CD14-positive monocyte (primary cell): ENCODE measurements around the gene CKMT2. TPM values are rescaled to one million over a fixed set of nuclear protein-coding genes. Genes with fewer than 3 reads are reported as not detected.

ENCODE experiments used
- DNase-seq, 3 donors: peaks; one replicate each; pipeline ENCODE4 v3.0.0-alpha.2; 2011 to 2022
- H2AFZ ChIP-seq: 2 replicates; pipeline ENCODE4 v1.6.0; 2012; ENCODE audit warnings: mild to moderate bottlenecking, low read depth, low read length, inconsistent platforms; ENCODE audit not compliant: insufficient read depth, poor library complexity, severe bottlenecking
- H3K27ac ChIP-seq, 2 donors: 1 replicate in 1 of 2; 2 replicates in 1 of 2; pipeline ENCODE4 v1.5.1; 2012 to 2013; ENCODE audit warnings: low read length in 2 of 2, control low read depth in 1 of 2, inconsistent platforms in 1 of 2, low read depth in 1 of 2, mild to moderate bottlenecking in 1 of 2
- H3K27me3 ChIP-seq, 2 donors: one replicate each; pipeline versions ENCODE4 v1.6.0 to v1.6.1; 2011 to 2013; ENCODE audit warnings: low read length in 2 of 2; ENCODE audit not compliant: control insufficient read depth in 2 of 2, insufficient read depth in 2 of 2
- H3K36me3 ChIP-seq, 2 donors: replicated peaks in 1 of 2; 1 replicate in 1 of 2; 2 replicates in 1 of 2; pipeline versions ENCODE4 v1.5.1 to v1.6.1; 2012 to 2013; ENCODE audit warnings: low read length in 2 of 2, control low read depth in 1 of 2, inconsistent platforms in 1 of 2, mild to moderate bottlenecking in 1 of 2; ENCODE audit not compliant: insufficient read depth in 2 of 2, control insufficient read depth in 1 of 2
- H3K4me1 ChIP-seq, 2 donors: 1 replicate in 1 of 2; 2 replicates in 1 of 2; pipeline versions ENCODE4 v1.5.1 to v1.6.1; 2012 to 2013; ENCODE audit warnings: low read length in 2 of 2, control low read depth in 1 of 2, inconsistent platforms in 1 of 2, mild to moderate bottlenecking in 1 of 2, moderate library complexity in 1 of 2; ENCODE audit not compliant: insufficient read depth in 2 of 2, control insufficient read depth in 1 of 2
- H3K4me2 ChIP-seq: replicated peaks from 2 replicates; pipeline ENCODE3; 2012; ENCODE audit warnings: low read length, moderate library complexity, mild to moderate bottlenecking; ENCODE audit not compliant: poor library complexity, severe bottlenecking; ENCODE audit errors: extremely low read depth
- H3K4me3 ChIP-seq, 3 experiments: fragments of 200-600 bp in 1 of 3; sonication (generic) in 1 of 3; replicated peaks in 1 of 3; 1 replicate in 2 of 3; 2 replicates in 1 of 3; pipeline ENCODE4 v1.5.1; 2011 to 2013; ENCODE audit warnings: low read length in 3 of 3, mild to moderate bottlenecking in 3 of 3, control low read depth in 2 of 3, low read depth in 2 of 3, inconsistent platforms in 1 of 3, moderate library complexity in 1 of 3
- H3K79me2 ChIP-seq: 2 replicates; pipeline ENCODE4 v1.6.0; 2012; ENCODE audit warnings: mild to moderate bottlenecking, control low read depth, inconsistent platforms, low read length, moderate library complexity; ENCODE audit not compliant: insufficient read depth
- H3K9ac ChIP-seq: 2 replicates; pipeline ENCODE4 v1.6.0; 2017; ENCODE audit warnings: low read length, mild to moderate bottlenecking; ENCODE audit not compliant: insufficient read depth, poor library complexity, severe bottlenecking
- H3K9me3 ChIP-seq, 2 donors: replicated peaks in 1 of 2; 1 replicate in 1 of 2; 2 replicates in 1 of 2; pipeline versions ENCODE4 v1.5.1 to v1.6.1; 2012 to 2013; ENCODE audit warnings: low read length in 2 of 2, control low read depth in 1 of 2; ENCODE audit not compliant: control insufficient read depth in 1 of 2, insufficient read depth in 1 of 2
- H4K20me1 ChIP-seq: 2 replicates; pipeline ENCODE4 v1.6.0; 2012; ENCODE audit warnings: mild to moderate bottlenecking, low read length, control low read depth, moderate library complexity; ENCODE audit not compliant: insufficient read depth
- H3K27ac Mint-ChIP-seq, 7 donors: one replicate each; pipeline ENCODE4 v1.8.0; 2020; ENCODE audit warnings: mild to moderate bottlenecking in 7 of 7, mixed read lengths in 7 of 7, moderate library complexity in 6 of 7, inconsistent platforms in 2 of 7
- H3K27me3 Mint-ChIP-seq, 3 donors: one replicate each; pipeline ENCODE4 v1.8.0; 2021 to 2022; ENCODE audit warnings: low read depth in 3 of 3, mild to moderate bottlenecking in 3 of 3, mixed read lengths in 3 of 3, moderate library complexity in 3 of 3, inconsistent platforms in 1 of 3
- H3K36me3 Mint-ChIP-seq, 2 donors: one replicate each; pipeline ENCODE4 v1.8.0; 2020; ENCODE audit warnings: mixed read lengths in 2 of 2, inconsistent platforms in 1 of 2, mild to moderate bottlenecking in 1 of 2
- H3K4me1 Mint-ChIP-seq: one replicate; pipeline ENCODE4 v1.8.0; 2020; ENCODE audit warnings: mild to moderate bottlenecking, mixed read lengths
- H3K4me3 Mint-ChIP-seq, 2 donors: one replicate each; pipeline ENCODE4 v1.8.0; 2020; ENCODE audit warnings: mild to moderate bottlenecking in 2 of 2, mixed read lengths in 2 of 2, moderate library complexity in 1 of 2
- H3K9me3 Mint-ChIP-seq, 7 donors: one replicate each; pipeline ENCODE4 v1.8.0; 2020 to 2022; ENCODE audit warnings: mixed read lengths in 7 of 7, mild to moderate bottlenecking in 6 of 7, moderate library complexity in 6 of 7, inconsistent platforms in 2 of 7
- CTCF ChIP-seq: fragments of 200-600 bp; IDR thresholded peaks from one replicate; pipeline ENCODE4 v1.8.0; 2022; ENCODE audit warnings: antibody characterized with exemption, mild to moderate bottlenecking
- WGBS: methylation state at CpG from one replicate; pipeline ENCODE4 v1.1.5; 2013; ENCODE audit warnings: missing lambda C conversion rate; ENCODE audit not compliant: insufficient coverage; 5-methylcytosine and 5-hydroxymethylcytosine counted together
- intact Hi-C, 2 donors: fragments of 100-400 bp; cut with micrococcal nuclease; formaldehyde crosslinking; loops; one replicate each; pipeline versions ENCODE4 v1.15.0 to v1.15.1; 2023
- polyA plus RNA-seq, 3 donors: library from polyadenylated mRNA; depleted of rRNA in 1 of 3; unstranded in 2 of 3; stranded (reverse) in 1 of 3; fragments of 300-500 nt in 2 of 3; fragments of >200 nt in 1 of 3; fragmentation: Illumina TruSeq in 2 of 3; gene quantifications; 1 replicate in 2 of 3; 2 replicates in 1 of 3; pipeline ENCODE4 v1.2.3, GENCODE V29; 2012 to 2021

Gene CKMT2
- polyA plus RNA-seq, 3 donors, result not detected

GRCh38 chr5:81288021-81288433, 54.9 kb downstream of the CKMT2 start:
- no peaks in the 10 kb centered on the region for H3K4me1 Mint-ChIP-seq
- peaks cover 11% of the 10 kb centered on the region for H3K79me2 ChIP-seq
- H3K4me3 Mint-ChIP-seq, result no peak overlapping the region
- H3K9me3 ChIP-seq, result peaks cover 13 to 15% of the 10 kb centered on the region in 2 donors
- no peak overlapping the region for H3K4me3 ChIP-seq
- no peaks in the 10 kb centered on the region for H4K20me1 ChIP-seq
- peaks cover 0 to 9% of the 10 kb centered on the region in 2 donors for H3K36me3 Mint-ChIP-seq
- no peaks in the 10 kb centered on the region for H3K36me3 ChIP-seq
- intact Hi-C loops, result no loop called here
- H3K9me3 Mint-ChIP-seq, result peaks cover 12 to 25% (median 21%) of the 10 kb centered on the region in 7 donors
- H3K27ac Mint-ChIP-seq, result no peak overlapping the region
- WGBS, result 100% methylated on average over 1 of the region's 4 CpGs
- no peaks in the 10 kb centered on the region for H3K27me3 ChIP-seq
- no peak overlapping the region for H3K9ac ChIP-seq
- H3K27me3 Mint-ChIP-seq, result peaks cover 0 to 1% (median under 1%) of the 10 kb centered on the region in 3 donors
- no peak for DNase-seq
- H2AFZ ChIP-seq, result no peak overlapping the region
- H3K27ac ChIP-seq, result no peak overlapping the region
- no peak overlapping the region for H3K4me2 ChIP-seq
- H3K4me1 ChIP-seq, result no peaks in the 10 kb centered on the region
- no peak for TF ChIP-seq CTCF

GRCh38 chr5:81290146-81290545, 57.0 kb downstream of the CKMT2 start:
- DNase-seq, result no peak
- TF ChIP-seq CTCF, result no peak
- H3K4me3 ChIP-seq, result no peak overlapping the region
- H4K20me1 ChIP-seq, result no peaks in the 10 kb centered on the region
- H3K36me3 Mint-ChIP-seq, result peaks cover 0 to 16% of the 10 kb centered on the region in 2 donors
- H2AFZ ChIP-seq, result no peak overlapping the region
- H3K4me3 Mint-ChIP-seq, result no peak overlapping the region
- H3K27ac Mint-ChIP-seq, result no peak overlapping the region
- H3K36me3 ChIP-seq, result no peaks in the 10 kb centered on the region
- no peaks in the 10 kb centered on the region for H3K4me1 Mint-ChIP-seq
- no peak overlapping the region for H3K27ac ChIP-seq
- H3K4me2 ChIP-seq, result no peak overlapping the region
- no peaks in the 10 kb centered on the region for H3K27me3 ChIP-seq
- intact Hi-C loops, result no loop called here
- no peaks in the 10 kb centered on the region for H3K4me1 ChIP-seq
- H3K27me3 Mint-ChIP-seq, result peaks cover 1 to 2% (median 1%) of the 10 kb centered on the region in 3 donors
- H3K9me3 Mint-ChIP-seq, result peaks cover 14 to 39% (median 29%) of the 10 kb centered on the region in 7 donors
- H3K9me3 ChIP-seq, result peaks cover 15 to 20% of the 10 kb centered on the region in 2 donors
- H3K79me2 ChIP-seq, result peaks cover 11% of the 10 kb centered on the region
- H3K9ac ChIP-seq, result no peak overlapping the region
- WGBS, result no CpG with 5 or more reads among the region's 1 CpG
